Measurements from ENCODE around the gene EVA1A. TPM values are rescaled to one million over a fixed set of nuclear protein-coding genes. Genes with fewer than 3 reads are reported as not detected.

The EVA1A gene
- polyA plus RNA-seq, 3 donors = 12.3 to 16.6 (median 15.6) TPM

- no peak for DNase-seq (ENCODE audit: low read depth in 3 of 3, low spot score in 2 of 3)
Observed at GRCh38 chr2:75564026-75564688, 3.4 kb upstream of the EVA1A start.

- DNase-seq (ENCODE audit: low read depth in 3 of 3, low spot score in 2 of 3) = no peak
Observed at GRCh38 chr2:75563591-75563990, 2.9 kb upstream of the EVA1A start.

- no peak for DNase-seq (ENCODE audit: low read depth in 3 of 3, low spot score in 2 of 3)
Observed at GRCh38 chr2:75562513-75562864, 1.8 kb upstream of the EVA1A start.

GRCh38 chr2:75561566-75562512, 1.1 kb upstream of the EVA1A start:
- DNase-seq (ENCODE audit: low read depth in 3 of 3, low spot score in 2 of 3) = no peak

- no peak for DNase-seq (ENCODE audit: low read depth in 3 of 3, low spot score in 2 of 3)
Observed at GRCh38 chr2:75560022-75560767, 544 bp downstream of the EVA1A start.

- no peak for DNase-seq (ENCODE audit: low read depth in 3 of 3, low spot score in 2 of 3)
Observed at GRCh38 chr2:75559680-75560021, 1.1 kb downstream of the EVA1A start.

GRCh38 chr2:75558786-75559679, 1.7 kb downstream of the EVA1A start:
- DNase-seq (ENCODE audit: low read depth in 3 of 3, low spot score in 2 of 3) = no peak

- no peak for DNase-seq (ENCODE audit: low read depth in 3 of 3, low spot score in 2 of 3)
Observed at GRCh38 chr2:75558136-75558535, 2.6 kb downstream of the EVA1A start.

- no peak for DNase-seq (ENCODE audit: low read depth in 3 of 3, low spot score in 2 of 3)
Observed at GRCh38 chr2:75557474-75558133, 3.1 kb downstream of the EVA1A start.

- DNase-seq (ENCODE audit: low read depth in 3 of 3, low spot score in 2 of 3) = no peak
Observed at GRCh38 chr2:75556679-75557366, 3.9 kb downstream of the EVA1A start.

- no peak for DNase-seq (ENCODE audit: low read depth in 3 of 3, low spot score in 2 of 3)
Observed at GRCh38 chr2:75555701-75556100, 5.0 kb downstream of the EVA1A start.

- no peak for DNase-seq (ENCODE audit: low read depth in 3 of 3, low spot score in 2 of 3)
Observed at GRCh38 chr2:75553935-75554531, 6.7 kb downstream of the EVA1A start.

- no peak for DNase-seq (ENCODE audit: low read depth in 3 of 3, low spot score in 2 of 3)
Observed at GRCh38 chr2:75552222-75552621, 8.5 kb downstream of the EVA1A start.

- DNase-seq (ENCODE audit: low read depth in 3 of 3, low spot score in 2 of 3) = no peak
Observed at GRCh38 chr2:75551434-75551833, 9.3 kb downstream of the EVA1A start.

- DNase-seq (ENCODE audit: low read depth in 3 of 3, low spot score in 2 of 3) = no peak
Observed at GRCh38 chr2:75549401-75550253, 11.1 kb downstream of the EVA1A start.

- no peak for DNase-seq (ENCODE audit: low read depth in 3 of 3, low spot score in 2 of 3)
Observed at GRCh38 chr2:75548036-75548573, 12.6 kb downstream of the EVA1A start.

GRCh38 chr2:75547345-75548035, 13.2 kb downstream of the EVA1A start:
- DNase-seq (ENCODE audit: low read depth in 3 of 3, low spot score in 2 of 3) = no peak

All from right renal cortex interstitium (tissue), 3 donors.